HepG2 (cell line): Measurements from ENCODE around the gene AADACL2. TPM values are rescaled to one million over a fixed set of nuclear protein-coding genes. Genes with fewer than 3 reads are reported as not detected.
A peak's percentile ranks its signal among the peaks of the same experiment; 100 is the strongest.

Experiments
- ATAC-seq: fragments of 200-7000 bp; cut with Tn5 transposase; 3 replicates; pipeline ENCODE4 v1.9.1; 2020; ENCODE audit warnings: mild to moderate bottlenecking, moderate library complexity
- BruUV-seq: library from RNA; stranded (reverse); fragments of 400-500 nt; replicated peaks from 2 replicates; lab custom pipeline; 2021; lab: Mats Ljungman, UMichigan
- CTCF ChIA-PET: fragments of 300-600 bp; formaldehyde crosslinking; extraction: SDS; loops from one replicate; lab custom pipeline; 2021; ENCODE audit warnings: low total read pairs, inconsistent platforms, low intra/inter-chr PET ratio; lab: Yijun Ruan, JAX
- POLR2A ChIA-PET: fragments of 350-600 bp; sonication (Branson Sonifier 250); formaldehyde crosslinking; loops from one replicate; lab custom pipeline; 2020; ENCODE audit warnings: antibody characterized with exemption, inconsistent platforms; lab: Yijun Ruan, JAX
- DNase-seq: peaks from one replicate; pipeline ENCODE4 v3.0.0-alpha.2; 2015; ENCODE audit warnings: low spot score
- FAIRE-seq: peaks from 3 replicates; lab custom pipeline; 2011; peaks lifted over from hg19 to GRCh38; lab: Jason Lieb, UNC
- H2AFZ ChIP-seq: one replicate; pipeline ENCODE4 v1.6.1; 2011; ENCODE audit warnings: low read length, inconsistent platforms
- H3K27ac ChIP-seq: fragments of 300-600 bp; 3 replicates; pipeline ENCODE4 v1.8.0; 2011; ENCODE audit warnings: mixed run types, mild to moderate bottlenecking, mixed read lengths, low read length, inconsistent platforms; ENCODE audit not compliant: insufficient read depth; ENCODE audit errors: extremely low read length
- H3K27me3 ChIP-seq, 2 experiments: fragments of 200-600 bp in 1 of 2; 2 replicates in 1 of 2; 3 replicates in 1 of 2; pipeline versions ENCODE4 v1.6.0 to v1.8.0; 2011; ENCODE audit warnings: low read length in 2 of 2, mild to moderate bottlenecking in 2 of 2, moderate library complexity in 2 of 2, inconsistent platforms in 1 of 2; ENCODE audit not compliant: insufficient read depth in 2 of 2, control insufficient read depth in 1 of 2
- H3K36me3 ChIP-seq, 2 experiments: fragments of 200-600 bp in 1 of 2; replicated peaks in 1 of 2; 2 replicates in 1 of 2; 3 replicates in 1 of 2; pipeline versions ENCODE4 v1.5.1 to v1.8.0; 2011; ENCODE audit warnings: low read length in 2 of 2, inconsistent platforms in 1 of 2; ENCODE audit not compliant: insufficient read depth in 2 of 2, control insufficient read depth in 1 of 2
- H3K4me1 ChIP-seq: 2 replicates; pipeline ENCODE4 v1.5.1; 2012; ENCODE audit warnings: low read length, inconsistent platforms; ENCODE audit not compliant: insufficient read depth
- H3K4me2 ChIP-seq: 2 replicates; pipeline ENCODE4 v1.6.0; 2011; ENCODE audit warnings: low read depth, low read length, inconsistent platforms
- H3K4me3 ChIP-seq, 3 experiments: fragments of 200-600 bp in 1 of 3; sonication (generic), shearing (Covaris generic) in 1 of 3; replicated peaks in 1 of 3; 2 replicates each; pipeline ENCODE4 v1.5.1; 2011 to 2016; ENCODE audit warnings: low read length in 3 of 3, inconsistent platforms in 2 of 3, low read depth in 2 of 3, mild to moderate bottlenecking in 2 of 3, control low read depth in 1 of 3, mixed read lengths in 1 of 3; ENCODE audit not compliant: insufficient read depth in 1 of 3
- H3K79me2 ChIP-seq: one replicate; pipeline ENCODE4 v1.6.1; 2011; ENCODE audit warnings: low read length, inconsistent platforms; ENCODE audit not compliant: insufficient read depth
- H3K9ac ChIP-seq: 2 replicates; pipeline ENCODE4 v1.6.0; 2011; ENCODE audit warnings: mild to moderate bottlenecking, low read depth, low read length, inconsistent platforms; ENCODE audit not compliant: insufficient read depth
- H3K9me3 ChIP-seq: 2 replicates; pipeline ENCODE4 v1.5.1; 2012; ENCODE audit warnings: mild to moderate bottlenecking, low read length
- H4K20me1 ChIP-seq: 2 replicates; pipeline ENCODE4 v1.6.0; 2011; ENCODE audit warnings: inconsistent platforms, mild to moderate bottlenecking, low read length, moderate library complexity; ENCODE audit not compliant: insufficient read depth
- CAMTA2 ChIP-seq: sonication (generic); formaldehyde crosslinking; IDR thresholded peaks from 2 replicates; pipeline ENCODE4 v1.4.0; 2020; ENCODE audit warnings: mild to moderate bottlenecking, missing genetic modification reagents, borderline replicate concordance
- CBX5 ChIP-seq: sonication (generic); formaldehyde crosslinking; IDR thresholded peaks from 2 replicates; pipeline ENCODE4 v1.4.0; 2020; ENCODE audit warnings: missing genetic modification reagents, borderline replicate concordance
- EP300 ChIP-seq, 3 experiments: sonication (generic) in 1 of 3; formaldehyde crosslinking in 1 of 3; IDR thresholded peaks; 2 replicates each; pipeline versions ENCODE4 v1.5.1 to v1.6.1; 2011 to 2020; ENCODE audit warnings: low read depth in 2 of 3, low read length in 2 of 3, borderline replicate concordance in 1 of 3, improper control_type of control experiment in 1 of 3, mild to moderate bottlenecking in 1 of 3, missing genetic modification reagents in 1 of 3, moderate library complexity in 1 of 3
- FOXA3 ChIP-seq: IDR thresholded peaks from 2 replicates; pipeline ENCODE4 v1.6.1; 2016; ENCODE audit warnings: missing genetic modification reagents, missing compliant biosample characterization
- HMG20A ChIP-seq: IDR thresholded peaks from 2 replicates; pipeline ENCODE4 v1.6.1; 2016; ENCODE audit warnings: borderline replicate concordance
- HNRNPUL1 ChIP-seq: fragments of 200-400 bp; formaldehyde crosslinking; IDR thresholded peaks from 2 replicates; pipeline ENCODE4 v1.6.1; 2017; ENCODE audit warnings: low read depth, mild to moderate bottlenecking, low read length, moderate library complexity
- NR1H2 ChIP-seq: sonication (generic); formaldehyde crosslinking; IDR thresholded peaks from 2 replicates; pipeline ENCODE4 v1.8.1; 2022; ENCODE audit warnings: low read depth, missing genetic modification reagents, borderline replicate concordance
- SAP130 ChIP-seq: IDR thresholded peaks from 2 replicates; pipeline ENCODE4 v1.6.1; 2016; ENCODE audit warnings: low read depth
- SOX13 ChIP-seq, 3 experiments: fragments of 450-650 bp in 1 of 3; sonication (generic) in 1 of 3; formaldehyde crosslinking in 1 of 3; IDR thresholded peaks in 2 of 3; conservative IDR thresholded peaks in 1 of 3; 2 replicates each; pipeline versions ENCODE4 v1.5.0 to v1.6.1; 2016 to 2020; ENCODE audit warnings: antibody characterized with exemption in 1 of 3, mild to moderate bottlenecking in 1 of 3, missing compliant biosample characterization in 1 of 3, missing genetic modification reagents in 1 of 3, moderate library complexity in 1 of 3
- WGBS: methylation state at CpG from one replicate; pipeline ENCODE4 v1.1.6; 2017; ENCODE audit warnings: low lambda C conversion rate; 5-methylcytosine and 5-hydroxymethylcytosine counted together
- in situ Hi-C: cut with HindIII; loops from 2 replicates; pipeline ENCODE4 v1.10.0; 2017; ENCODE audit warnings: low pct_unique_long_range_greater_than_20kb; ENCODE audit not compliant: extremely low pct_ligation_motif_present
- intact Hi-C: fragments of 100-400 bp; cut with micrococcal nuclease; formaldehyde crosslinking; loops from one replicate; pipeline ENCODE4 v1.10.0; 2022; ENCODE audit not compliant: unreplicated experiment
- polyA plus RNA-seq, 8 experiments: library from polyadenylated mRNA; depleted of rRNA in 3 of 8; stranded (reverse) in 7 of 8; unstranded in 1 of 8; fragments of >200 nt; fragmentation: Illumina TruSeq in 4 of 8; extraction: Trizol in 4 of 8; gene quantifications; 2 replicates each; pipeline versions ENCODE4 v1.2.1 to v1.2.3, GENCODE V29; 2011 to 2016; ENCODE audit warnings: low read depth in 4 of 8, missing spikeins in 1 of 8, mixed read lengths in 1 of 8; ENCODE audit not compliant: insufficient read depth in 1 of 8
- total RNA-seq, 5 experiments: library from RNA; depleted of rRNA; stranded (reverse); fragments of >200 nt; fragmentation: Illumina TruSeq; extraction: Trizol; gene quantifications; 2 replicates each; pipeline ENCODE4 v1.2.3, GENCODE V29; 2016; ENCODE audit warnings: low read depth in 1 of 5
- TF ChIP-seq, protein P1 (sequence below): fragments of 450-650 bp; IDR thresholded peaks from 2 replicates; pipeline ENCODE4 v1.6.1; 2016

AADACL2 gene
- total and polyA plus RNA-seq, 2 of the 13 experiments (the other 11 are each of a cell fraction or from before 2014, with no cell fraction given): not detected

GRCh38 chr3:151788401-151788800, 54.7 kb downstream of the AADACL2 start:
- intact Hi-C loops: no loop called here
- ChIA-PET CTCF (no interaction called here), POLR2A (no interaction called here)
- in situ Hi-C loops: loop anchor here (25.0 kb wide), 1 partner anchor 576 kb away; the partner anchor contains the start of gene GPR171
- ATAC-seq (no peak), DNase-seq (no peak), FAIRE-seq (no peak)
- H2AFZ ChIP-seq: no peak overlapping the region
- no peak overlapping the region for H3K9ac ChIP-seq
- peaks cover 5% of the 10 kb centered on the region for H3K9me3 ChIP-seq
- no peak overlapping the region for H3K27ac ChIP-seq
- no peaks in the 10 kb centered on the region for H3K36me3 ChIP-seq
- TF ChIP-seq, protein P1, sequence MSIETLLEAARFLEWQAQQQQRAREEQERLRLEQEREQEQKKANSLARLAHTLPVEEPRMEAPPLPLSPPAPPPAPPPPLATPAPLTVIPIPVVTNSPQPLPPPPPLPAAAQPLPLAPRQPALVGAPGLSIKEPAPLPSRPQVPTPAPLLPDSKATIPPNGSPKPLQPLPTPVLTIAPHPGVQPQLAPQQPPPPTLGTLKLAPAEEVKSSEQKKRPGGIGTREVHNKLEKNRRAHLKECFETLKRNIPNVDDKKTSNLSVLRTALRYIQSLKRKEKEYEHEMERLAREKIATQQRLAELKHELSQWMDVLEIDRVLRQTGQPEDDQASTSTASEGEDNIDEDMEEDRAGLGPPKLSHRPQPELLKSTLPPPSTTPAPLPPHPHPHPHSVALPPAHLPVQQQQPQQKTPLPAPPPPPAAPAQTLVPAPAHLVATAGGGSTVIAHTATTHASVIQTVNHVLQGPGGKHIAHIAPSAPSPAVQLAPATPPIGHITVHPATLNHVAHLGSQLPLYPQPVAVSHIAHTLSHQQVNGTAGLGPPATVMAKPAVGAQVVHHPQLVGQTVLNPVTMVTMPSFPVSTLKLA: 0 out of 2 replicates have a peak, but pooled peaks have one; percentile 30
- TF ChIP-seq SAP130: no peak
- H4K20me1 ChIP-seq: no peaks in the 10 kb centered on the region
- no TSS peak for BruUV-seq
- H3K4me1 ChIP-seq: peaks cover 31% of the 10 kb centered on the region
- no peak overlapping the region for H3K4me3 ChIP-seq
- no peaks in the 10 kb centered on the region for H3K27me3 ChIP-seq
- no peak overlapping the region for H3K4me2 ChIP-seq
- no peaks in the 10 kb centered on the region for H3K79me2 ChIP-seq
- 80% methylated on average over 2 of the region's 2 CpGs for WGBS

- peak overlapping the region; percentile 18 for H3K27ac ChIP-seq
- no TSS peak for BruUV-seq
- intact Hi-C loops (no loop called here), in situ Hi-C loops (loop anchor here (25.0 kb wide), 1 partner anchor 578 kb away; the partner anchor contains the start of gene GPR171)
- WGBS: 10% methylated on average over 1 of the region's 1 CpG
- peak overlapping the region; percentile 13; the same call in 1 of the 2 replicates for H3K4me2 ChIP-seq
- 0 out of 2 replicates have a peak overlapping the region, but pooled peaks have one; percentile 5 for H3K9ac ChIP-seq
- H3K4me3 ChIP-seq: no peak overlapping the region
- no peaks in the 10 kb centered on the region for H3K36me3 ChIP-seq
- DNase-seq (peak; percentile 4), FAIRE-seq (peak; percentile 39), ATAC-seq (0 out of 3 replicates have a peak, but pooled peaks have one; percentile 26)
- H2AFZ ChIP-seq: no peak overlapping the region
- no peaks in the 10 kb centered on the region for H4K20me1 ChIP-seq
- H3K9me3 ChIP-seq: peaks cover 5% of the 10 kb centered on the region
- H3K4me1 ChIP-seq: peaks cover 44% of the 10 kb centered on the region
- ChIA-PET CTCF (no interaction called here), POLR2A (interaction anchor here (1.2 kb wide), 1 partner anchor 20 kb away, joined by 5 read pairs; no protein-coding TSS in a partner anchor)
- no peaks in the 10 kb centered on the region for H3K27me3 ChIP-seq
- no peaks in the 10 kb centered on the region for H3K79me2 ChIP-seq
- peak; percentile 68 for TF ChIP-seq FOXA3 (CRISPR knock-in tag)
- TF ChIP-seq HMG20A (CRISPR knock-in tag): peak; percentile 39; the same call in 1 of the 2 replicates
- peak in 1 of 2 experiments; percentile 70; a peak in 2 of 4 replicates for TF ChIP-seq EP300 (IDR thresholded peaks at IDR 0.05; ENCODE audit: low read depth in 2 of 2, low read length in 2 of 2)
- no peak for TF ChIP-seq EP300 (CRISPR knock-in tag; IDR thresholded peaks at IDR 0.05; ENCODE audit: borderline replicate concordance)
- no peak for TF ChIP-seq CBX5 (CRISPR knock-in tag)
- no peak for TF ChIP-seq HNRNPUL1
- TF ChIP-seq SOX13 (IDR thresholded peaks at IDR 0.05): no peak
- TF ChIP-seq SOX13 (CRISPR knock-in tag; conservative IDR thresholded peaks at IDR 0.05 in 1 of 2, IDR thresholded peaks at IDR 0.05 in 1 of 2): peak in 1 of 2 experiments; percentile 39; a peak in 1 of 4 replicates
- no peak for TF ChIP-seq CAMTA2 (CRISPR knock-in tag)
- TF ChIP-seq NR1H2 (CRISPR knock-in tag): no peak
These were observed 56.2 kb downstream of the AADACL2 start for GRCh38 chr3:151789853-151790463.
